GM19467 (cell line): Measurements from ENCODE around the gene TMEM63B.
"Not testable (repeated sequence)": the region's sequence is repeated elsewhere in the genome, so short reads cannot be mapped to it uniquely, and the experiment has no call there.

ENCODE experiments used
- ATAC-seq: cut with Tn5 transposase; IDR thresholded peaks from one replicate; pipeline ENCODE4 v1.9.1; 2021; ENCODE audit warnings: mild to moderate bottlenecking, moderate library complexity; ENCODE audit not compliant: unreplicated experiment

The TMEM63B gene

GRCh38 chr6:44169154-44169553, 41.8 kb downstream of the TMEM63B start:
- no peak for ATAC-seq

- ATAC-seq = no peak
Measured at GRCh38 chr6:44169886-44170570, 42.7 kb downstream of the TMEM63B start.

- no peak for ATAC-seq
Measured at GRCh38 chr6:44171899-44172546, 44.7 kb downstream of the TMEM63B start.

- ATAC-seq = no peak
Measured at GRCh38 chr6:44172731-44173500, 45.6 kb downstream of the TMEM63B start.

GRCh38 chr6:44176130-44176761, 48.9 kb downstream of the TMEM63B start:
- no peak for ATAC-seq

- ATAC-seq = no peak
Measured at GRCh38 chr6:44176762-44177509, 49.6 kb downstream of the TMEM63B start.

GRCh38 chr6:44177691-44178423, 50.5 kb downstream of the TMEM63B start:
- ATAC-seq = no peak

- no peak for ATAC-seq
Measured at GRCh38 chr6:44178424-44179071, 51.2 kb downstream of the TMEM63B start.

- no peak for ATAC-seq
Measured at GRCh38 chr6:44179072-44179536, 51.8 kb downstream of the TMEM63B start.

- ATAC-seq = no peak
Measured at GRCh38 chr6:44179648-44180047, 52.3 kb downstream of the TMEM63B start.

- ATAC-seq = no peak
Measured at GRCh38 chr6:44180406-44180805, 53.1 kb downstream of the TMEM63B start.

GRCh38 chr6:44180886-44181285, 53.5 kb downstream of the TMEM63B start:
- no peak for ATAC-seq

GRCh38 chr6:44181784-44182183, 54.4 kb downstream of the TMEM63B start:
- not testable (repeated sequence) for ATAC-seq

GRCh38 chr6:44182911-44183390, 55.6 kb downstream of the TMEM63B start:
- no peak for ATAC-seq

GRCh38 chr6:44183783-44184182, 56.4 kb downstream of the TMEM63B start:
- no peak for ATAC-seq

GRCh38 chr6:44185356-44185755, 58.0 kb downstream of the TMEM63B start:
- ATAC-seq = not testable (repeated sequence)

GRCh38 chr6:44185953-44186634, 58.7 kb downstream of the TMEM63B start:
- no peak for ATAC-seq

- ATAC-seq = no peak
Measured at GRCh38 chr6:44186635-44187025, 59.3 kb downstream of the TMEM63B start.

GRCh38 chr6:44188819-44189218, 61.5 kb downstream of the TMEM63B start:
- no peak for ATAC-seq
